Vagina (tissue), 2 donors: ENCODE results near the gene ISLR. TPM values are rescaled to one million over a fixed set of nuclear protein-coding genes. Genes with fewer than 3 reads are reported as not detected.

Experiments used
- DNase-seq, 2 donors: peaks; one replicate each; pipeline ENCODE4 v3.0.0-alpha.2; 2017; ENCODE audit errors: extremely low spot score in 2 of 2
- H3K27ac ChIP-seq: fragments of 200-600 bp; sonication (generic); one replicate; pipeline ENCODE4 v1.5.1; 2019
- H3K27me3 ChIP-seq: fragments of 200-600 bp; sonication (generic); one replicate; pipeline ENCODE4 v1.5.1; 2019
- H3K36me3 ChIP-seq, 2 donors: fragments of 200-600 bp; sonication (generic); one replicate each; pipeline ENCODE4 v1.5.1; 2017 to 2019
- H3K4me1 ChIP-seq: fragments of 200-600 bp; sonication (generic); one replicate; pipeline ENCODE4 v1.5.1; 2019
- H3K4me3 ChIP-seq, 2 donors: fragments of 200-600 bp; sonication (generic); 1 replicate in 1 of 2; 2 replicates in 1 of 2; pipeline ENCODE4 v1.5.1; 2016 to 2019
- H3K9me3 ChIP-seq: fragments of 200-600 bp; sonication (generic); one replicate; pipeline ENCODE4 v1.5.1; 2019
- POLR2A ChIP-seq, 2 donors: fragments of 450-650 bp; IDR thresholded peaks; one replicate each; pipeline ENCODE4 v1.6.1; 2017; ENCODE audit warnings: antibody characterized with exemption in 2 of 2, mild to moderate bottlenecking in 2 of 2, moderate library complexity in 2 of 2
- POLR2AphosphoS5 ChIP-seq, 2 donors: sonication (generic); formaldehyde crosslinking; IDR thresholded peaks; one replicate each; pipeline ENCODE4 v1.9.0; 2017; ENCODE audit warnings: antibody characterized with exemption in 2 of 2, mild to moderate bottlenecking in 2 of 2, low read depth in 1 of 2; ENCODE audit not compliant: insufficient read depth in 1 of 2
- intact Hi-C: fragments of 100-400 bp; cut with DNase I; formaldehyde crosslinking; loops from one replicate; pipeline ENCODE4 v1.15.1; 2023
- total RNA-seq: library from RNA; depleted of rRNA; stranded (reverse); fragments of >200 nt; gene quantifications from one replicate; pipeline ENCODE4 v1.2.3, GENCODE V29; 2016
- TF ChIP-seq, protein P1 (sequence below), 3 experiments: fragments of 450-650 bp in 2 of 3; fragments of 200-600 bp in 1 of 3; sonication (generic) in 1 of 3; IDR thresholded peaks; one replicate each; pipeline ENCODE4 v1.5.1; 2017 to 2019; ENCODE audit warnings: antibody characterized with exemption in 3 of 3, mild to moderate bottlenecking in 2 of 3, moderate library complexity in 2 of 3

Gene ISLR
- total RNA-seq, 1 donor from 2014 or later, result 208 TPM

DNA sequence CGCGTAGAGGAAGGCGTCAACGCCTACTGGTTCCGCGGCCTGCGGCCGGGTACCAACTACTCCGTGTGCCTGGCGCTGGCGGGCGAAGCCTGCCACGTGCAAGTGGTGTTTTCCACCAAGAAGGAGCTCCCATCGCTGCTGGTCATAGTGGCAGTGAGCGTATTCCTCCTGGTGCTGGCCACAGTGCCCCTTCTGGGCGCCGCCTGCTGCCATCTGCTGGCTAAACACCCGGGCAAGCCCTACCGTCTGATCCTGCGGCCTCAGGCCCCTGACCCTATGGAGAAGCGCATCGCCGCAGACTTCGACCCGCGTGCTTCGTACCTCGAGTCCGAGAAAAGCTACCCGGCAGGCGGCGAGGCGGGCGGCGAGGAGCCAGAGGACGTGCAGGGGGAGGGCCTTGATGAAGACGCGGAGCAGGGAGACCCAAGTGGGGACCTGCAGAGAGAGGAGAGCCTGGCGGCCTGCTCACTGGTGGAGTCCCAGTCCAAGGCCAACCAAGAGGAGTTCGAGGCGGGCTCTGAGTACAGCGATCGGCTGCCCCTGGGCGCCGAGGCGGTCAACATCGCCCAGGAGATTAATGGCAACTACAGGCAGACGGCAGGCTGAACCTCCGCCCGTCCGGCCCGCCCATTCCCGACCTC, 39.0 kb upstream of the ISLR start:
- H3K4me3 ChIP-seq, result no peak overlapping the region
- no peaks in the 10 kb centered on the region for H3K9me3 ChIP-seq
- intact Hi-C loops, result loop anchor here (10.0 kb wide), 1 partner anchor 160 kb away; no protein-coding TSS in a partner anchor
- H3K4me1 ChIP-seq, result peaks cover 40% of the 10 kb centered on the region
- TF ChIP-seq, protein P1, sequence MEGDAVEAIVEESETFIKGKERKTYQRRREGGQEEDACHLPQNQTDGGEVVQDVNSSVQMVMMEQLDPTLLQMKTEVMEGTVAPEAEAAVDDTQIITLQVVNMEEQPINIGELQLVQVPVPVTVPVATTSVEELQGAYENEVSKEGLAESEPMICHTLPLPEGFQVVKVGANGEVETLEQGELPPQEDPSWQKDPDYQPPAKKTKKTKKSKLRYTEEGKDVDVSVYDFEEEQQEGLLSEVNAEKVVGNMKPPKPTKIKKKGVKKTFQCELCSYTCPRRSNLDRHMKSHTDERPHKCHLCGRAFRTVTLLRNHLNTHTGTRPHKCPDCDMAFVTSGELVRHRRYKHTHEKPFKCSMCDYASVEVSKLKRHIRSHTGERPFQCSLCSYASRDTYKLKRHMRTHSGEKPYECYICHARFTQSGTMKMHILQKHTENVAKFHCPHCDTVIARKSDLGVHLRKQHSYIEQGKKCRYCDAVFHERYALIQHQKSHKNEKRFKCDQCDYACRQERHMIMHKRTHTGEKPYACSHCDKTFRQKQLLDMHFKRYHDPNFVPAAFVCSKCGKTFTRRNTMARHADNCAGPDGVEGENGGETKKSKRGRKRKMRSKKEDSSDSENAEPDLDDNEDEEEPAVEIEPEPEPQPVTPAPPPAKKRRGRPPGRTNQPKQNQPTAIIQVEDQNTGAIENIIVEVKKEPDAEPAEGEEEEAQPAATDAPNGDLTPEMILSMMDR (IDR thresholded peaks at IDR 0.05), result no peak
- no peak for TF ChIP-seq POLR2AphosphoS5 (IDR thresholded peaks at IDR 0.05; ENCODE audit: insufficient read depth in 1 of 2, low read depth in 1 of 2)
- TF ChIP-seq POLR2A (IDR thresholded peaks at IDR 0.05), result no peak
- peak in 1 of 2 donors; percentile 75 for DNase-seq
- peaks cover 16% of the 10 kb centered on the region for H3K27me3 ChIP-seq
- H3K36me3 ChIP-seq, result no peaks in the 10 kb centered on the region
- H3K27ac ChIP-seq, result no peak overlapping the region

DNA sequence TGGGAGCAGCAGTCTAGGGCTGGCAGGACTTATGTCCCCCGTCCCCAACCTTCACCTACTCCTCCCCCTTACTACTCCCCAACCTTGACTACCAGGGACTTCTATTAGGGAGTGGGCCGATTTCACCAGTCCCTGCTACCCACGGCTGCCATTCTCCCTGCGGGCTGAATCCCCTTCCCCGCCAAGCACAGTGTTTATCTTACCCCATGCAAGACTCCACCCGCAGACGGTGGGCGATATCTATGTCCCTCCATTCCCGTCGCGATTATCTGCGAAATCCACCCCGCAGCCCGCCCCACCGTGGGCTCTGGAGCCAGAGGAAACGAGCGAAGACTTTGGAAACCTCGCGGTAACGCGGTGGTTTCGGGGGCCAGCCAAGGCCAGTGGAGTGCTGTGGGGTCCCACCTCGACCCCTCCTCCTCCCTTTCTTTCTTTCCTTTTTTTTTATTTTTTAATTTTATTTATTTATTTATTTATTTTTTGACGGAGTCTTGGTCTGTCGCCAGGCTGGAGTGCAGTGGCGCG, 38.4 kb upstream of the ISLR start:
- intact Hi-C loops, result loop anchor here (10.0 kb wide), 1 partner anchor 160 kb away; no protein-coding TSS in a partner anchor
- peak overlapping the region; percentile 53 for H3K27ac ChIP-seq

DNA sequence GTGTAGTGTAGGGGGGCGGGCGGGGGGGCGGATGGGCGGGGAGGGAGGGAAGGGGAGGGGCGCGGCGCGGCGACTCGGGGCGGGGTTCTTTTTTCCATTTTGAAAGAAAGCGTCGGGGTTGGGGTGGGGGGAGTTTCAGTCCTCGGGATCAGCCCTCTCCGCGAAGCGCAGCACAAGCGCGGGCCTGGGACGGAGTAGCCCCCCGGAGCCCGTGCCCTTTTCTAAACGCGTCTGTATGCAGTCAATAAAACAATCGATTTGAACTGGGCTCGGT, 37.0 kb upstream of the ISLR start:
- TF ChIP-seq, protein P1 (IDR thresholded peaks at IDR 0.05), result no peak
- no peak for TF ChIP-seq POLR2A (IDR thresholded peaks at IDR 0.05)
- no peak for TF ChIP-seq POLR2AphosphoS5 (IDR thresholded peaks at IDR 0.05; ENCODE audit: insufficient read depth in 1 of 2, low read depth in 1 of 2)
- H3K9me3 ChIP-seq, result no peaks in the 10 kb centered on the region
- H3K36me3 ChIP-seq, result no peaks in the 10 kb centered on the region
- H3K4me3 ChIP-seq, result peak overlapping the region; percentile 45 to 54
- no peak for DNase-seq
- intact Hi-C loops, result loop anchor here (10.0 kb wide), 1 partner anchor 162 kb away; no protein-coding TSS in a partner anchor
- H3K27ac ChIP-seq, result peak overlapping the region; percentile 53
- peaks cover 6% of the 10 kb centered on the region for H3K27me3 ChIP-seq
- peaks cover 26% of the 10 kb centered on the region for H3K4me1 ChIP-seq

More for the DNA sequence above, 38.4 kb upstream of the ISLR start:
- no peaks in the 10 kb centered on the region for H3K9me3 ChIP-seq
- H3K4me1 ChIP-seq, result peaks cover 34% of the 10 kb centered on the region
- no peak overlapping the region for H3K4me3 ChIP-seq
- DNase-seq, result no peak
- H3K36me3 ChIP-seq, result no peaks in the 10 kb centered on the region
- H3K27me3 ChIP-seq, result peaks cover 12% of the 10 kb centered on the region
- no peak for TF ChIP-seq POLR2AphosphoS5 (IDR thresholded peaks at IDR 0.05; ENCODE audit: insufficient read depth in 1 of 2, low read depth in 1 of 2)
- no peak for TF ChIP-seq POLR2A (IDR thresholded peaks at IDR 0.05)

DNA sequence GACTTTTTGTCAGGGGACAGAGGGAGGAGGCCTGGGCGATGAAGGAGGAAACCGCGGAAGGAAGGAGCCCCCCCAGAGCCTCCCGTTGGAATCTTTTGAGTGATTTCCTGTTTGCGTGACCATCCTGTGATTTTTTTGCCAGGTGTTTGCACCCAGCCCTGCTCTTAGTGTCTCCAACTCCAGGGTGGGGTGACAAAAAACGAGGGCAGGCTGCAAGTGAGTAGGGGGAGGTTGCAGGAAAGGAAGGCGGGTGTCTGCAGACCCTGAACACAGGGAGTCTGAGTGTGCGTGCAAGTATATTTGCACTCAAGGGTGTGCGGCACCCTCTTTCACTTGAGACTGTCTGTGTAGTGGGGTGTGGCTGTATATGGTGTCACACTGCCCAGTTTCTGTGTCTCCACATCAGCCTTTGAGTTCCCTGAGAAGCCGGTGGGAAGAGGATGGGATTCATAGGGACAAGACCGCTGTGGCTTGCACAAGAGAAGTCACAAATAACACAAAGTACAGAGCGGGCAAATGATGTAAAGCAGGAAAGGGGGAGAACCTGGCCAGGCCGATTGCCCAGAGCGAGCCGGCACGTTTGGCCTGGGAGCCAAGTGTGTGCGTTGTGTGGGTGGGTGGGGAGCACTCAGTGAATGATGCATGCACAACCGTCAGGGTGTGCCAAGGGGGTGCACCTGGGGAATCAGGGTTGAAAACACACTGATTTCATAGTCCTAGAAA, 36.5 kb upstream of the ISLR start:
- TF ChIP-seq POLR2AphosphoS5 (IDR thresholded peaks at IDR 0.05; ENCODE audit: insufficient read depth in 1 of 2, low read depth in 1 of 2), result no peak
- no peak for TF ChIP-seq POLR2A (IDR thresholded peaks at IDR 0.05)
- peaks cover 6% of the 10 kb centered on the region for H3K27me3 ChIP-seq
- no peaks in the 10 kb centered on the region for H3K36me3 ChIP-seq
- no peaks in the 10 kb centered on the region for H3K9me3 ChIP-seq
- peak overlapping the region; percentile 45 to 54 for H3K4me3 ChIP-seq
- H3K27ac ChIP-seq, result peak overlapping the region; percentile 53
- peaks cover 26% of the 10 kb centered on the region for H3K4me1 ChIP-seq
- intact Hi-C loops, result loop anchor here (10.0 kb wide), 1 partner anchor 162 kb away; no protein-coding TSS in a partner anchor
- DNase-seq, result peak in 1 of 2 donors; percentile 84

DNA sequence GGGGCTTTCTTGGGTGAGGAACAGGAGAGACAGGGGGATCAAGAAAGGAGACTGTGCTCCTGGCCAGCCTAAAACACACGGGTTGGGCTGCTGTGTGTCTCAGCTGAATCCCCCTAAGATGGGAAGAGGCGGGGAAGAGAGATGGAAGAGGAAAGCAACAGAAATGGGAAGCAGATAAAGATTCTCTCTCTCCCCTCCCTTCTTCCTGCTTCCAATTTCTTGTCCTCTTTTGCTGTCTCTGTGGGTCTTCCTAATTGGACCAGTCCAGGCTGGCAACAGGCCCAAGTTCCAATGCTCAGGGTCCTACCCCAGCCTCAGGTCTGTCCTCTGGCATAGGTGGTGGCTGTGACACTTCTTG, 36.0 kb upstream of the ISLR start:
- DNase-seq, result no peak
- H3K9me3 ChIP-seq, result no peaks in the 10 kb centered on the region
- peaks cover 6% of the 10 kb centered on the region for H3K27me3 ChIP-seq
- TF ChIP-seq, protein P1 (IDR thresholded peaks at IDR 0.05), result no peak
- intact Hi-C loops, result loop anchor here (10.0 kb wide), 1 partner anchor 163 kb away; no protein-coding TSS in a partner anchor
- no peak overlapping the region for H3K27ac ChIP-seq
- peaks cover 26% of the 10 kb centered on the region for H3K4me1 ChIP-seq
- no peak overlapping the region for H3K4me3 ChIP-seq
- no peaks in the 10 kb centered on the region for H3K36me3 ChIP-seq
